Measurements from ENCODE around the gene OTOS. TPM values are rescaled to one million over a fixed set of nuclear protein-coding genes. Genes with fewer than 3 reads are reported as not detected.

Gene OTOS
- polyA plus RNA-seq, 1 experiment: not detected

DNA sequence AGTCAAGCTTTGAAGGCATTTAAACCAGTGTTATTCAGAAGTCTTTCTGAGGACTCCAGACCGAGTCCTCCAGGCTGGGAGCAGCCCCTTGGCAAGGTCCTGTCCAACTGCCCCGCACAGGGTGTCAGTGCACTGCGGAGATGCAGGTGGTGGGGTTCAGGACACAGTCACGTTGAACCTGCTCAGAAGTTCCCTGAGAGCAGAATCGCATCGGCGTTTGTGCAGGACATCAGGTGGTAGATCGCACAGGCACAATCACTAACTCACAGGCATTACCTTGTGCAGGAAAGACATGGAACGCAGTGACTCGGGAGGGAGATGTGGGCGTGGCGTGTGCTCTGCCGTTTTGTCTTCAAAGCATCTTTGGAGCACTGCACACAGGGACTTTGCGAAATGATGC lies 14.7 kb downstream of the OTOS start:
- TF ChIP-seq, protein P1, sequence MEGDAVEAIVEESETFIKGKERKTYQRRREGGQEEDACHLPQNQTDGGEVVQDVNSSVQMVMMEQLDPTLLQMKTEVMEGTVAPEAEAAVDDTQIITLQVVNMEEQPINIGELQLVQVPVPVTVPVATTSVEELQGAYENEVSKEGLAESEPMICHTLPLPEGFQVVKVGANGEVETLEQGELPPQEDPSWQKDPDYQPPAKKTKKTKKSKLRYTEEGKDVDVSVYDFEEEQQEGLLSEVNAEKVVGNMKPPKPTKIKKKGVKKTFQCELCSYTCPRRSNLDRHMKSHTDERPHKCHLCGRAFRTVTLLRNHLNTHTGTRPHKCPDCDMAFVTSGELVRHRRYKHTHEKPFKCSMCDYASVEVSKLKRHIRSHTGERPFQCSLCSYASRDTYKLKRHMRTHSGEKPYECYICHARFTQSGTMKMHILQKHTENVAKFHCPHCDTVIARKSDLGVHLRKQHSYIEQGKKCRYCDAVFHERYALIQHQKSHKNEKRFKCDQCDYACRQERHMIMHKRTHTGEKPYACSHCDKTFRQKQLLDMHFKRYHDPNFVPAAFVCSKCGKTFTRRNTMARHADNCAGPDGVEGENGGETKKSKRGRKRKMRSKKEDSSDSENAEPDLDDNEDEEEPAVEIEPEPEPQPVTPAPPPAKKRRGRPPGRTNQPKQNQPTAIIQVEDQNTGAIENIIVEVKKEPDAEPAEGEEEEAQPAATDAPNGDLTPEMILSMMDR (IDR thresholded peaks at IDR 0.05; ENCODE audit: insufficient read depth, low read depth, low read length): no peak
- no peak overlapping the region for H3K4me3 ChIP-seq (ENCODE audit: low read depth, low read length)
- H3K27me3 ChIP-seq (ENCODE audit: control insufficient read depth, insufficient read depth, low read length): no peaks in the 10 kb centered on the region
- ChIA-PET CTCF (no interaction called here), POLR2A (no interaction called here)
- no peak for DNase-seq (ENCODE audit: low read depth)
- peaks cover 17% of the 10 kb centered on the region for H3K36me3 ChIP-seq (ENCODE audit: control insufficient read depth, insufficient read depth, low read length)

DNA sequence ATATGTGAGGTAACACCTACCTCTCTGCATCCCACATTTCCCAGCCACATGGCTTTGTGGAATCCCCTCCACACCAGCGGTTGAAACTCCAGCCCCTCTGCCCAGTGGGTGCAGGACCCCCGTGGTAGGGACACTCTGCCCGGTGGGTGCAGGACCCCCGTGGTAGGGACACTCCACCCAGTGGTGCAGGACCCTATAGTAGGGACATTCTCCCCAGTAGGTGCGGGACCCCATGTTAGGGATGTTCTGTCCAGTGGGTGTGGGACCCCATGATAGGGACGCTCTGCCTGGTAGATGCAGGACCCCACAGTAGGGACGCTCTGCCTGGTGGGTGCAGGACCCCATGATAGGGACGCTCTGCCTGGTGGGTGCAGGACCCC lies 15.8 kb downstream of the OTOS start:
- POLR2A ChIA-PET: no interaction called here
- CTCF ChIA-PET: no interaction called here
- TF ChIP-seq, protein P1 (IDR thresholded peaks at IDR 0.05; ENCODE audit: insufficient read depth, low read depth, low read length): no peak
- Histone ChIP-seq H3K27me3 (ENCODE audit: control insufficient read depth, insufficient read depth, low read length) (no peaks in the 10 kb centered on the region), H3K36me3 (ENCODE audit: control insufficient read depth, insufficient read depth, low read length) (peaks cover 8% of the 10 kb centered on the region), H3K4me3 (ENCODE audit: low read depth, low read length) (no peak overlapping the region)
- no peak for DNase-seq (ENCODE audit: low read depth)

DNA sequence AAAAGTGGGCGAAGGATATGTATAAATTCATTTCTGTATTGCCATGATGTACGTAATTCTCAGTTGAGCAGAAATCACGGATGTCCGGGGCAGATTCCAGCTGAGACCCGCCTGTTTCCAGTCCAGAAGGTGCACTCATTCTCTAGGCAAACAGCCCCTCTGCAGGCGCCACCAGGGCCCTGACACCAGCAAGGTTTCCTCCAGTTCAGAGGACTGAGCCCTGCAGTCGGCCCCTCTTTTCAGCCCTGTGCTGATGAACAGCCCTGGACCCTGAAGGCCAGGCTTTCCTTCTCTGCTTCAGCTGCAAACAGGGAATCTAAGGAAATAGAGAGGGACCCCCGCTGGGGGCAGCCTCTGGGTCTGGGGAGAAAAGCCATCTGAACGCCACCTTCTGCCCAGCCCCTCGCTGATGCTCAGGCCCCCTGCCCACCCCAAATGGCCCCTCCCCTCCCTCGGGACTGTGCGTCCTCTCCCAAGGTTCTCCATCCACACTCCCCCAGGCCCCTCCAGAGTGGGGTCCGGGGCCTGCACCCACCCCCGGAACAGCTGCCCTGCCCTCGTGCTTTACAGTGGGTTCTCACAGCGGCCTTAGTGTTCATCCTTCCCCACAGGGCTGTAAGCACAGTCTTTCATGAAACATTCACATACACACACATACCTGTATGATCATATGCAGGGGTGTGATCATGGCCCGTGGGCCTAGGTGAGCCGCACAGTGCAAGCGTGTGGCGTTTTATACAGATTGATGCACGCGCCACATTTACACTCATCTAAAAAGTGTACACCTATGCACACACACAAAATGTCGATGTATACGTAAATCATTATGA lies 16.4 kb downstream of the OTOS start:
- Histone ChIP-seq H3K36me3 (ENCODE audit: control insufficient read depth, insufficient read depth, low read length) (peaks cover 3% of the 10 kb centered on the region; the same call in 1 of the 2 replicates), H3K27me3 (ENCODE audit: control insufficient read depth, insufficient read depth, low read length) (no peaks in the 10 kb centered on the region), H3K4me3 (ENCODE audit: low read depth, low read length) (no peak overlapping the region)
- no peak for DNase-seq (ENCODE audit: low read depth)
- ChIA-PET POLR2A (no interaction called here), CTCF (no interaction called here)
- TF ChIP-seq, protein P1 (IDR thresholded peaks at IDR 0.05; ENCODE audit: insufficient read depth, low read depth, low read length): no peak

DNA sequence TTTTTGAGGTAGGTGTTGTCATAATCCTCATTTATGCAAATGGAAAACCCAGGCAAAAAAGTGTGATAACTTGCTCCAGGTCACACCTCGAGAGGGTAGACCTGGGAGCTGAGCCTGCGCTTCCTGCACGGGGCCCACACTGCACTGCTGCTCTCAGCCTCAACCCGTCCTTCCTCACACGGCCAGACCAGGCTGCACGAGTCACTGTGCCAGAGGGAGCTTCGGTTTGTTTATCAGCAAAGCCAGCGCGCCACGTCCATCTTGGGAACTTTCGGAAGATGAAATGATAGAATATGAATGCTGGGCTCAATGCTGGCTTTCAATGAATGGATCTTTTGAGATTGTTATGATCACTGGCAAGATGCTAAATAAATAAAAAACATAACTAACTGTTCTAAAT lies 18.8 kb downstream of the OTOS start:
- no peak for DNase-seq (ENCODE audit: low read depth)
- ChIA-PET CTCF (no interaction called here), POLR2A (no interaction called here)
- no peaks in the 10 kb centered on the region for H3K36me3 ChIP-seq (ENCODE audit: control insufficient read depth, insufficient read depth, low read length)
- H3K4me3 ChIP-seq (ENCODE audit: low read depth, low read length): no peak overlapping the region
- no peaks in the 10 kb centered on the region for H3K27me3 ChIP-seq (ENCODE audit: control insufficient read depth, insufficient read depth, low read length)
- TF ChIP-seq, protein P1 (IDR thresholded peaks at IDR 0.05; ENCODE audit: insufficient read depth, low read depth, low read length): no peak

DNA sequence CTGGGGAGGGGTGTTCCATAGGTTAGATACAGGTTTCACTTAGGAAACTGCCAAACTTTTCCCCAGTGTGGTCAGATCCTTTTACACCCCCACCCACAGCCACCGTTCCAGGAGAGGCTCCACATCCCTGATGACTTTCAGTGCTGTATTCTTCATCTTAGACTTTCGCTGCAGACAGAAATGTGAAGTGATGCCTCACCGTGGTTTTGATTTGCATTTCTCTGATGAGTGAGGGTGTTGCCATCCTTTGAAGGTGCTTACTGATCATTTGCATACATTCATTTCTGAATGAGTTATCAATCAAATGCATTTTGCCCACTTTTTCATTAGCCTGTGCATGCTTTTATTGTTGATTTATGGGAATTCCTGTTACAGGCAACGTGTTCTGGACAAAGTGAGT lies 19.3 kb downstream of the OTOS start:
- Histone ChIP-seq H3K27me3 (ENCODE audit: control insufficient read depth, insufficient read depth, low read length) (no peaks in the 10 kb centered on the region), H3K36me3 (ENCODE audit: control insufficient read depth, insufficient read depth, low read length) (no peaks in the 10 kb centered on the region), H3K4me3 (ENCODE audit: low read depth, low read length) (no peak overlapping the region)
- ChIA-PET CTCF (no interaction called here), POLR2A (no interaction called here)
- DNase-seq (ENCODE audit: low read depth): no peak
- TF ChIP-seq, protein P1 (IDR thresholded peaks at IDR 0.05; ENCODE audit: insufficient read depth, low read depth, low read length): no peak
